ENCODE data around the gene PHF2.

The PHF2 gene

DNA sequence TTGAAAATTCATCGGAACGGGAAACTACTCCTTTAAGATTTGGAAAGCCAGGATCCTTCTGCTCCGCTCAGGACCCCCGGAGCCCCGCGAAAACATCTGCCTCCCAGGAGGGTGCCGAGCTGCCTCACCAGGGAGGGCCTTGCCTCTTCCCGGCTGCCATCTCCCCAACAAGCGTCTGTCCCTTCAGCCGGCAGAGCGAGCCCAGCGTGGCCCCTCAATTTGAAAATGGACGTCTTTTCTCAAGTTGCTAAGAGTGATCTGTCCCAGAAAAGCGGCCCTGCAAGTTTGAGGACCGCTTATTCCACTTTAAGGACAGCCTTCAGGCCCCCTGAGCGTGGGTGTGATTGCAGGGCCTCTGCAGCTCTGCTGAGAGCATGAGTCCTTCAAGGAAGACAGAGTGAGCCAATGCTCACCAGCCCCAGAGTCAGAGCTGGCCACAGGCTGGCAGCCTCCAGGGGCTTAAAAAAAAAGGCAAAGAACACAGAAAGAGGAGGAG, 101.3 kb downstream of the PHF2 start:
- TF ChIP-seq, protein P1, sequence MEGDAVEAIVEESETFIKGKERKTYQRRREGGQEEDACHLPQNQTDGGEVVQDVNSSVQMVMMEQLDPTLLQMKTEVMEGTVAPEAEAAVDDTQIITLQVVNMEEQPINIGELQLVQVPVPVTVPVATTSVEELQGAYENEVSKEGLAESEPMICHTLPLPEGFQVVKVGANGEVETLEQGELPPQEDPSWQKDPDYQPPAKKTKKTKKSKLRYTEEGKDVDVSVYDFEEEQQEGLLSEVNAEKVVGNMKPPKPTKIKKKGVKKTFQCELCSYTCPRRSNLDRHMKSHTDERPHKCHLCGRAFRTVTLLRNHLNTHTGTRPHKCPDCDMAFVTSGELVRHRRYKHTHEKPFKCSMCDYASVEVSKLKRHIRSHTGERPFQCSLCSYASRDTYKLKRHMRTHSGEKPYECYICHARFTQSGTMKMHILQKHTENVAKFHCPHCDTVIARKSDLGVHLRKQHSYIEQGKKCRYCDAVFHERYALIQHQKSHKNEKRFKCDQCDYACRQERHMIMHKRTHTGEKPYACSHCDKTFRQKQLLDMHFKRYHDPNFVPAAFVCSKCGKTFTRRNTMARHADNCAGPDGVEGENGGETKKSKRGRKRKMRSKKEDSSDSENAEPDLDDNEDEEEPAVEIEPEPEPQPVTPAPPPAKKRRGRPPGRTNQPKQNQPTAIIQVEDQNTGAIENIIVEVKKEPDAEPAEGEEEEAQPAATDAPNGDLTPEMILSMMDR (IDR thresholded peaks at IDR 0.05; ENCODE audit: low read depth, low read length) = no peak
- no peak for DNase-seq (ENCODE audit: extremely low read depth, low read depth)

DNA sequence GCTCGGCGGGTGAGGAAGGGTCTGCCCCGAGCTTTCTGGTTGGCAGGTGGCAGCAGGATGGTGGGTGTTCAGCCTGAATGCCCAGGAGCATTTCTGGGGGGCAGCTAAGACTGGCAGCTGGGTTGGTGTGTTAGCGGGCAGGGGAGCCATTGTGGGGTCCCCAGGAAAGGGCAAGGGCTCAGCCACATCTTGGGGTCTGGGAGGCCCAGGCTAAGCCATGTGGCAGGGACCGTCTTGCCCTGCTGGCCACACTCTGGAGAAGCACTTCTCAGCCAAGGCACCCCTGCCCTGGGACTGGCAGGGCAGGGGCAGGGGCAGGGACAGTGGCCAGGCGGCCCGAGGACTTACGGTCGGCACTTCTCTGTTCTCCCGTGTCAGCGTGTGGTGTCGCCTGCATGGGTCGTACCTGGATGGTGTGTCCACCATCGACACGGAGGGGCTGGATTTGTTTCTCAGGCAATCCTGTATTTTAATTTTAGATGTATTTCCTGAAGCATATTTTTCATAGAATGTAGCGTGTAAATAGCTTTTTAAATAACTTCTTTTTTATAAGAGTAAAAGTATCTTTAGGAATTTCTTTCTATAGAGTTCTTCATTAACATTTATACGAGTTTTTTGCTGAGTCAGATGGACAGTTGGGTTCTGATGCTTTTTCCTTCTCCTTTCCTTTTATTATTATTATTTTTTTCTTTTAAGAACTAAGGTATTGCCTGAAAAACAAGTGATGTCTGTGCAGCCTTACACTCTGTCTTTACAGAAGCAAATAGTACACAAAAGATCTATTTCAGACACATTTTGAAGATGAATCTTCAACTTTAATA, 102.0 kb downstream of the PHF2 start:
- no peak for DNase-seq (ENCODE audit: extremely low read depth, low read depth)
- TF ChIP-seq, protein P1 (IDR thresholded peaks at IDR 0.05; ENCODE audit: low read depth, low read length) = no peak

DNA sequence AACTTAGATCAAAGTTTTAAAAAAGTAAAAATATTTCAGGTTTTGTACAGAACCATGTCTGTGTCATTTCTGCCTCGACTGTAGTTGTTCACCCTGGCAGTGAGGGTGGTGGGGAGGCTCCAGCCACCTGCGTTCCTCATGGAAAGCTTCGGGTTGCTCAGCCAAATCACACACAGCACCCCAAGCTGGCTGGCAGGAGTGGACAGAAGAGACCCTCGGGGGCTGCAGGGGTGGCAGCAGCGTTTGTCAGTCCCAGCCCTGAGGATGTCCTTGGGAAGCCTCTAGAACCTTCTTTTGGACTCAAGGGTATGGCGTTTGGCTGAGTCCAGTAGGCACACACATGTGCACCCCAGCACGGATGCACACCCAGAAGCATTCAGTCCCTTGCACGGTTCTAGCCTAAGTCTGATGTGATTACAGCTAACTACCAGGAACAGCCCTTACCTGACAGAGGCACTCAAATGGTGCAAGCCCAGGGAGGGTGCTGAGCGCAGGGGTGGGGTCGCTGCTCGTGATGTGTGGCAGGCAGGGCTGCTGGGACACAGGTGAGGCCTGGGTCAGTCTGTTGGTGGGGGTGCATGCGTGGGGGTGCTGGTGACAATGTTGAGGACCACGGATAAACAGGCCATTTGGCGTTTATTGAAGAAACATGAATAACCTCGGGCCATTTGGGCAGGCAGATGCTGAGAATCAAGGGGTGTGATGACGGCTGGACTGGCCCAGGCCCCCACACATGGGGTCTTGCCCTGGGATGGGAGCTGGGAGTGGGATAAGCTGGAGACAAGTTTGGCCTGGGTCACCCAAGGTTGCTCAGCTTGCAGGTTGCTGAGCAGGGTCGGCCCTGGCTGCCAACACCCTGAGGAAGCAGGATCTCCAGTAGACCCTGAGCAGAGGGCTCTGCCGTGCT, 103.4 kb downstream of the PHF2 start:
- no peak for DNase-seq (ENCODE audit: extremely low read depth, low read depth)

DNA sequence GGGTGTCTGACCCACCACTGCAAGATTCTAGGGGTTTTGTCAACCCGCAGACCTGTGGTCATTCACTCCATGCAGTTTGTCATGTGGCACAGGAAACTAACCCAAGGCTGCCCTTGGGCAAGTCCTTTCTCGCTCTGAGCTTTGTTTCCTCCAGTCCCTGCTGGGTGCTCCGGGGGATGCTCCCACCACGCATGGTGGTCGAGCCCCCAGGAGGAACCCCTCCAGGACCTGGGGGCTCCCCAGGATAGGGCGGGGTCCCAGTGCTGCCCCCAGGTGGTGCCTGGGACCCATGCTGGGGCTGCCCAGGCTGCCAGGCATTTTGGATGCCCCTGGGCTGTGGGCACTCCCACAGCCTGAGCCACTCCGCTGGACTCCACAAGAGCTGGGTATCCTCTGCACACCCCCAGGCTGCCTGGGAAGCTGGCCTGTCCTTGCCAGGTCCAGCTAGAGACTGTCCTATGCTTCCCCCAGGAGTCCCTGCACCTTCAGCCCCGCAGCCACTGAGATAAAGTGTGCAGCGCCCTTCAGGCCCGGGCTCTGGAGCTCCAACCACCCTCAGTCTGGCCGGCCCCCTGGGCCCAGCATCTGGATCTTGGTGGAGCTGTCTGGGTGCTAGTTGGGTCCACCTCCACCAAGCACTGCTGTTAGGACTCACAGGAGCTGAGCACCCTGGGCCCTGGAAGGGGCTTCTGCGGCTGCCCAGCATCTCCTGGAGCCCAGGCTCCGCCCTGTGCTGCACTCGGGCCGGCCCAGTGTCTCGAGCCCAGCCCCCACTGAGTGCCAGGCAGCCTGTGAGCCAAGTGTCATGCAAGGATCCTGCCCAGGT, 104.3 kb downstream of the PHF2 start:
- TF ChIP-seq, protein P1 (IDR thresholded peaks at IDR 0.05; ENCODE audit: low read depth, low read length) = peak; percentile 4
- DNase-seq (ENCODE audit: extremely low read depth, low read depth) = no peak

More for the DNA sequence above, 103.4 kb downstream of the PHF2 start:
- TF ChIP-seq, protein P1 (IDR thresholded peaks at IDR 0.05; ENCODE audit: low read depth, low read length) = no peak

DNA sequence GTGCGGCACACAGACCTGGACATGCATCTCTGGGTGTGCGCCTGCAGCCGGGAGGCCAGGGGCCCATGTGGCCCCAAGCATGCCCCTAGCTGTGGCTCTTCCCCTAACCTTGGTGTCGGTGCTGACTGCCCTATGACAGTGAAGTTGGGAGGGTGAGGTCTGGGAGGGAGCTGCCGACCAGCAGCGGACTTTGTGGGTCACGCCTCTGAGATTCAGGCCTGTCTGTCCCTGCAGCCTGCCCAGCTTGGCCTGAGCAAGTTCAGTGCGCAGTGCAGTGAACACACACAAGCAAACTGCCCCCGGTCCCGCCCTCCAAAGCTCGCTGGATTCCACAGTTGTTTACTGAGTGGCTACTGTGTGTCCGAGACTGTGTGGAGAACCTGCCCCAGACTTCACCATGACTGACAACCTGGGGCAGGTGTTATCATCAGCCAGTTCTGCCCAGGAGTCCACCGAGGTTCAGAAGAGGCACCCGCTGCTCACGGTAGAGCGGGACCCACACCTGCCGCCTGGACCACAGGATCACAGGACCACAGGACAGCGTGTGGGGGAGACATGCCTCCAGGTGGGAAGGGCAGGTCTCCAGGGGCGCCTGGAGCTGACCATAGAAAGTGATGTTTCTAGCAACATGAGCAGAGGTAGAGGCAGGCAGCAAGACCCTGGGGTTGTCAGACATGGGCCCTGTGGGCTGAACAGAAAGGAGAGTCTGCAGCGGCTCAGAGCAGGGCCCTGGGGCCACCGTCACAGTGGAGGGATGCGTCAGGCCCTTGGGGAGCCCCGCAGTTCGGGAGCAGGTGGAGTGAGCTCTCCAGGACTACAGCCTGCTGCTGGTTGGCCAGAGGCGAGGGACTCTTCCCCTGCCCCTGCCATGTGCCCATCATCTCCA, 105.1 kb downstream of the PHF2 start:
- DNase-seq (ENCODE audit: extremely low read depth, low read depth) = no peak
- TF ChIP-seq, protein P1 (IDR thresholded peaks at IDR 0.05; ENCODE audit: low read depth, low read length) = no peak

Data from AG09319 (cell line).